HepG2 (cell line): ENCODE measurements around the gene LILRB3. TPM values are rescaled to one million over a fixed set of nuclear protein-coding genes. Genes with fewer than 3 reads are reported as not detected.

Experiments
- FIP1L1 ChIP-seq: fragments of 200-400 bp; formaldehyde crosslinking; IDR thresholded peaks from 2 replicates; pipeline ENCODE4 v1.6.1; 2018; ENCODE audit warnings: low read depth, mild to moderate bottlenecking, low read length, moderate library complexity, borderline replicate concordance; ENCODE audit not compliant: insufficient read depth
- HNF4G ChIP-seq, 2 experiments: sonication (generic) in 1 of 2; formaldehyde crosslinking in 1 of 2; IDR thresholded peaks; 2 replicates each; pipeline versions ENCODE4 v1.4.0 to v1.6.1; 2011 to 2020; ENCODE audit warnings: borderline replicate concordance in 2 of 2, low read depth in 2 of 2, mild to moderate bottlenecking in 2 of 2, low read length in 1 of 2, missing genetic modification reagents in 1 of 2, moderate library complexity in 1 of 2
- JUN ChIP-seq: sonication (generic); formaldehyde crosslinking; IDR thresholded peaks from 2 replicates; pipeline ENCODE4 v1.4.0; 2020; ENCODE audit warnings: mild to moderate bottlenecking, missing genetic modification reagents
- MAX ChIP-seq: IDR thresholded peaks from 2 replicates; pipeline ENCODE4 v1.6.1; 2012; ENCODE audit warnings: inconsistent platforms
- NFE2L2 ChIP-seq: fragments of 150-350 bp; IDR thresholded peaks from 2 replicates; pipeline ENCODE4 v1.6.1; 2014; ENCODE audit warnings: low read length
- NFRKB ChIP-seq: fragments of 450-650 bp; IDR thresholded peaks from 2 replicates; pipeline ENCODE4 v1.6.1; 2017
- NR1H2 ChIP-seq: sonication (generic); formaldehyde crosslinking; IDR thresholded peaks from 2 replicates; pipeline ENCODE4 v1.8.1; 2022; ENCODE audit warnings: low read depth, missing genetic modification reagents, borderline replicate concordance
- PAXIP1 ChIP-seq: sonication (generic); formaldehyde crosslinking; conservative IDR thresholded peaks from 2 replicates; pipeline ENCODE4 v1.4.0; 2020; ENCODE audit warnings: mild to moderate bottlenecking, missing genetic modification reagents, moderate library complexity
- PHF5A ChIP-seq: IDR thresholded peaks from one replicate; pipeline ENCODE4 v1.6.1; 2018; ENCODE audit warnings: low read depth, missing genetic modification reagents; ENCODE audit not compliant: unreplicated experiment
- RBM39 ChIP-seq: fragments of 200-400 bp; formaldehyde crosslinking; IDR thresholded peaks from one replicate; pipeline ENCODE4 v1.6.1; 2018; ENCODE audit warnings: antibody characterized with exemption, mild to moderate bottlenecking, low read depth, low read length; ENCODE audit not compliant: poor library complexity, severe bottlenecking
- RNF219 ChIP-seq: sonication (generic); formaldehyde crosslinking; IDR thresholded peaks from 2 replicates; pipeline ENCODE4 v1.5.0; 2020; ENCODE audit warnings: mild to moderate bottlenecking, missing genetic modification reagents
- RXRB ChIP-seq: IDR thresholded peaks from 2 replicates; pipeline ENCODE4 v1.6.1; 2016; ENCODE audit warnings: borderline replicate concordance, missing genetic modification reagents, missing compliant biosample characterization
- SALL2 ChIP-seq: sonication (generic); formaldehyde crosslinking; IDR thresholded peaks from 2 replicates; pipeline ENCODE4 v1.8.1; 2023; ENCODE audit warnings: mild to moderate bottlenecking, missing genetic modification reagents, inconsistent platforms
- SIX1 ChIP-seq: sonication (generic); formaldehyde crosslinking; IDR thresholded peaks from 2 replicates; pipeline ENCODE4 v1.4.0; 2020; ENCODE audit warnings: missing genetic modification reagents, borderline replicate concordance
- TEAD3 ChIP-seq: optimal IDR thresholded peaks from 2 replicates; pipeline ENCODE3; 2016; ENCODE audit warnings: borderline replicate concordance
- ZBTB33 ChIP-seq: sonication (generic); formaldehyde crosslinking; IDR thresholded peaks from 2 replicates; pipeline ENCODE4 v1.4.0; 2020; ENCODE audit warnings: missing genetic modification reagents
- ZNF121 ChIP-seq: sonication (generic); formaldehyde crosslinking; IDR thresholded peaks from 2 replicates; pipeline ENCODE4 v1.5.0; 2020; ENCODE audit warnings: mild to moderate bottlenecking, missing genetic modification reagents
- ZNF136 ChIP-seq: sonication (generic); formaldehyde crosslinking; IDR thresholded peaks from 2 replicates; pipeline ENCODE4 v1.8.1; 2022; ENCODE audit warnings: low read depth, mild to moderate bottlenecking, moderate library complexity, missing genetic modification reagents
- ZNF207 ChIP-seq: fragments of 450-650 bp; IDR thresholded peaks from 2 replicates; pipeline ENCODE4 v1.6.1; 2016; ENCODE audit warnings: antibody characterized with exemption, borderline replicate concordance
- ZNF274 ChIP-seq: sonication (generic); formaldehyde crosslinking; IDR thresholded peaks from 2 replicates; pipeline ENCODE4 v1.5.1; 2020; ENCODE audit warnings: mild to moderate bottlenecking, missing genetic modification reagents
- ZNF33A ChIP-seq: sonication (generic); formaldehyde crosslinking; IDR thresholded peaks from 2 replicates; pipeline ENCODE4 v1.5.1; 2020; ENCODE audit warnings: missing genetic modification reagents, mild to moderate bottlenecking, moderate library complexity, borderline replicate concordance
- ZNF746 ChIP-seq: sonication (generic); formaldehyde crosslinking; IDR thresholded peaks from 2 replicates; pipeline ENCODE4 v1.8.0; 2022; ENCODE audit warnings: mild to moderate bottlenecking, missing genetic modification reagents
- ZNF75D ChIP-seq: sonication (generic); formaldehyde crosslinking; IDR thresholded peaks from 2 replicates; pipeline ENCODE4 v1.8.1; 2023; ENCODE audit warnings: missing genetic modification reagents, mild to moderate bottlenecking, borderline replicate concordance
- polyA plus RNA-seq, 8 experiments: library from polyadenylated mRNA; depleted of rRNA in 3 of 8; stranded (reverse) in 7 of 8; unstranded in 1 of 8; fragments of >200 nt; fragmentation: Illumina TruSeq in 4 of 8; extraction: Trizol in 4 of 8; gene quantifications; 2 replicates each; pipeline versions ENCODE4 v1.2.1 to v1.2.3, GENCODE V29; 2011 to 2016; ENCODE audit warnings: low read depth in 4 of 8, missing spikeins in 1 of 8, mixed read lengths in 1 of 8; ENCODE audit not compliant: insufficient read depth in 1 of 8
- total RNA-seq, 5 experiments: library from RNA; depleted of rRNA; stranded (reverse); fragments of >200 nt; fragmentation: Illumina TruSeq; extraction: Trizol; gene quantifications; 2 replicates each; pipeline ENCODE4 v1.2.3, GENCODE V29; 2016; ENCODE audit warnings: low read depth in 1 of 5

Gene LILRB3
- total and polyA plus RNA-seq, 2 of the 13 experiments (the other 11 are each of a cell fraction or from before 2014, with no cell fraction given) = 0.22 TPM; not detected in 1

- TF ChIP-seq RNF219 (CRISPR knock-in tag) (no peak), ZNF136 (CRISPR knock-in tag) (no peak), NR1H2 (CRISPR knock-in tag) (no peak), HNF4G (IDR thresholded peaks at IDR 0.05; ENCODE audit: borderline replicate concordance, low read depth, low read length) (no peak), HNF4G (CRISPR knock-in tag; IDR thresholded peaks at IDR 0.05; ENCODE audit: borderline replicate concordance, low read depth) (no peak), ZNF33A (CRISPR knock-in tag) (no peak), TEAD3 (peak; percentile 18), ZNF207 (no peak), NFE2L2 (no peak), RXRB (CRISPR knock-in tag) (no peak), ZNF746 (CRISPR knock-in tag) (no peak), ZNF75D (CRISPR knock-in tag) (no peak), SALL2 (CRISPR knock-in tag) (peak; percentile 88), MAX (peak; percentile 68), ZBTB33 (no peak), PAXIP1 (CRISPR knock-in tag) (no peak; the same call in 1 of the 2 replicates), ZNF121 (CRISPR knock-in tag) (peak; percentile 47; the same call in 1 of the 2 replicates), ZNF274 (CRISPR knock-in tag) (no peak), NFRKB (no peak), FIP1L1 (no peak), JUN (CRISPR knock-in tag) (peak; percentile 60; the same call in 1 of the 2 replicates), PHF5A (CRISPR knock-in tag) (no peak), RBM39 (no peak), SIX1 (CRISPR knock-in tag) (no peak)
These were observed 33.6 kb downstream of the LILRB3 start, which contains the start of gene MBOAT7 (continued) for GRCh38 chr19:54189145-54189734.
